Measurements from ENCODE around the gene ZBTB11. TPM values are rescaled to one million over a fixed set of nuclear protein-coding genes. Genes with fewer than 3 reads are reported as not detected.

ZBTB11 gene
- total RNA-seq, 1 donor from 2014 or later: 14.7 TPM

DNA sequence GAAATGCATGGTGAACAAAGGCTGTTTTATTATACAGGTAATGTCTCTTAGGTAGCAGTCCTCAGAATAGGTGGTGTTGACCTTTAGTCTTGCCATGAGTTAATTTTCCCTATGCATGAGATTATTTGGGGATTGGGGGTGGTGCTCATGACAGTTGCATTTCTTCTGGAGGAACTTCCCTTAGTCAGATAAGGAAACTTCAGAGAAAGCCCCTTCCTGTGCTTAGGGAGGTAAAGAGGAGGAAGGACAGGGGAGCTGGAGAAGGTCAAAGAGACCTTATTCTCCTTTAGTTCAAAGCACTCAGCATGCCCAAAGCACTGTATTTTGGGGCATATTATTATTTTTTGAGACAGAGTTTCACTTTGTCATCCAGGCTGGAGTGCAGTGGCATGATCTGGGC, 47.7 kb downstream of the ZBTB11 start:
- no peaks in the 10 kb centered on the region for H3K27me3 Mint-ChIP-seq (ENCODE audit: low read depth)
- H3K36me3 Mint-ChIP-seq (ENCODE audit: low read depth): peaks cover 3% of the 10 kb centered on the region
- no peaks in the 10 kb centered on the region for H3K9me3 Mint-ChIP-seq (ENCODE audit: low read depth)
- DNase-seq (ENCODE audit: low spot score): no peak
- no peak overlapping the region for H3K27ac Mint-ChIP-seq (ENCODE audit: unreplicated experiment)
- H3K4me3 Mint-ChIP-seq (ENCODE audit: unreplicated experiment): no peak overlapping the region
- TF ChIP-seq CTCF (IDR thresholded peaks at IDR 0.05): no peak
- H3K4me1 Mint-ChIP-seq (ENCODE audit: low read depth): no peaks in the 10 kb centered on the region

GRCh38 chr3:101625879-101626278, 51.1 kb downstream of the ZBTB11 start:
- Mint-ChIP-seq H3K27ac (ENCODE audit: unreplicated experiment) (no peak overlapping the region), H3K4me3 (ENCODE audit: unreplicated experiment) (no peak overlapping the region), H3K4me1 (ENCODE audit: low read depth) (no peaks in the 10 kb centered on the region), H3K9me3 (ENCODE audit: low read depth) (no peaks in the 10 kb centered on the region), H3K27me3 (ENCODE audit: low read depth) (no peaks in the 10 kb centered on the region), H3K36me3 (ENCODE audit: low read depth) (peaks cover 3% of the 10 kb centered on the region)
- DNase-seq (ENCODE audit: low spot score): no peak
- TF ChIP-seq CTCF (IDR thresholded peaks at IDR 0.05): no peak

DNA sequence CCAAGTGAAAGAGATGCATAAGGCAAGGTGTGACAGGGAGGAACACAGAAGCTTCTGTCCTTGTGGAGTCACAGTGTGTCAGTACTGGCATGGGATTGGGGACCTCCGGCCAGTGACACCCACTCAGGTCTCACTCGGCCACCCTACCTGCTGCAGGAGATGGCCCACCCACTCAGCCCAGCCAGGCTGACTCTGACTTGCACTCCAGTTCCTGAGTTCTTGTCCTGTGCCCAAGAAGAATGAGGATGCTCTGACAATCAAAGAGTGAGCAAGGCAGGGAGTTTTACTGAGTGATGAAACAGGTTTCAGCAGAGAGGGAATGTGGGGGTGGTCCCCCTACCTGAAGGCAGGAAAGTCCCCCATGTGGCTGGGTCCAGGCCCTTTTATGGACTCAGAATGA, 52.1 kb downstream of the ZBTB11 start:
- H3K36me3 Mint-ChIP-seq (ENCODE audit: low read depth): peaks cover 3% of the 10 kb centered on the region
- H3K27ac Mint-ChIP-seq (ENCODE audit: unreplicated experiment): no peak overlapping the region
- DNase-seq (ENCODE audit: low spot score): no peak
- no peak overlapping the region for H3K4me3 Mint-ChIP-seq (ENCODE audit: unreplicated experiment)
- H3K9me3 Mint-ChIP-seq (ENCODE audit: low read depth): no peaks in the 10 kb centered on the region
- no peaks in the 10 kb centered on the region for H3K4me1 Mint-ChIP-seq (ENCODE audit: low read depth)
- TF ChIP-seq CTCF (IDR thresholded peaks at IDR 0.05): no peak
- H3K27me3 Mint-ChIP-seq (ENCODE audit: low read depth): no peaks in the 10 kb centered on the region

- no peak for DNase-seq (ENCODE audit: low spot score)
- Mint-ChIP-seq H3K36me3 (ENCODE audit: low read depth) (peaks cover 3% of the 10 kb centered on the region), H3K27ac (ENCODE audit: unreplicated experiment) (no peak overlapping the region), H3K9me3 (ENCODE audit: low read depth) (peaks cover 4% of the 10 kb centered on the region), H3K4me1 (ENCODE audit: low read depth) (no peaks in the 10 kb centered on the region), H3K4me3 (ENCODE audit: unreplicated experiment) (no peak overlapping the region), H3K27me3 (ENCODE audit: low read depth) (no peaks in the 10 kb centered on the region)
- TF ChIP-seq CTCF (IDR thresholded peaks at IDR 0.05): no peak
Observed at GRCh38 chr3:101623656-101624055, 53.3 kb downstream of the ZBTB11 start.

DNA sequence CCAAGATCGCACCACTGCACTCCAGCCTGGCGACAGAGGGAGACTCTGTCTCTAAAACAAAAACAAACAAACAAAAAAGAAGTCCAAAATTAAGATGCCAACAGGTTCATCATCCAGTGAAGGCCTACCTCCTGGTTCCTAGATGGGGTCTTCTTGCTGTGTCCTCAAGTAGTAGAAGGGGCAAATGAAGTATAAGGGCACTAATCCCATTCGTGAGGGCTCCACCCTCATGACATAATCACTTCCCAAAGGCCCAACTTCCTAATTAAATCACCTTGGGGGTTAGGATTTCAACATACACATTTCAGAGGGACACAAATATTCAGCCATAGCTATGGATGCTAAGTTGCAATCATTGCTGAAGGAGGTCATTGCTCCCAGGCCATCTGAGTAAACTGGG, 57.2 kb downstream of the ZBTB11 start:
- peaks cover 4% of the 10 kb centered on the region for H3K9me3 Mint-ChIP-seq (ENCODE audit: low read depth)
- DNase-seq (ENCODE audit: low spot score): no peak
- H3K4me3 Mint-ChIP-seq (ENCODE audit: unreplicated experiment): no peak overlapping the region
- no peaks in the 10 kb centered on the region for H3K27me3 Mint-ChIP-seq (ENCODE audit: low read depth)
- no peak for TF ChIP-seq CTCF (IDR thresholded peaks at IDR 0.05)
- H3K4me1 Mint-ChIP-seq (ENCODE audit: low read depth): no peaks in the 10 kb centered on the region
- H3K27ac Mint-ChIP-seq (ENCODE audit: unreplicated experiment): no peak overlapping the region
- no peaks in the 10 kb centered on the region for H3K36me3 Mint-ChIP-seq (ENCODE audit: low read depth)
